ENCODE data around the gene KRT28. TPM values are rescaled to one million over a fixed set of nuclear protein-coding genes. Genes with fewer than 3 reads are reported as not detected.
A peak's percentile ranks its signal among the peaks of the same experiment; 100 is the strongest.

The KRT28 gene
- total RNA-seq, 2 donors from 2014 or later, result not detected

DNA sequence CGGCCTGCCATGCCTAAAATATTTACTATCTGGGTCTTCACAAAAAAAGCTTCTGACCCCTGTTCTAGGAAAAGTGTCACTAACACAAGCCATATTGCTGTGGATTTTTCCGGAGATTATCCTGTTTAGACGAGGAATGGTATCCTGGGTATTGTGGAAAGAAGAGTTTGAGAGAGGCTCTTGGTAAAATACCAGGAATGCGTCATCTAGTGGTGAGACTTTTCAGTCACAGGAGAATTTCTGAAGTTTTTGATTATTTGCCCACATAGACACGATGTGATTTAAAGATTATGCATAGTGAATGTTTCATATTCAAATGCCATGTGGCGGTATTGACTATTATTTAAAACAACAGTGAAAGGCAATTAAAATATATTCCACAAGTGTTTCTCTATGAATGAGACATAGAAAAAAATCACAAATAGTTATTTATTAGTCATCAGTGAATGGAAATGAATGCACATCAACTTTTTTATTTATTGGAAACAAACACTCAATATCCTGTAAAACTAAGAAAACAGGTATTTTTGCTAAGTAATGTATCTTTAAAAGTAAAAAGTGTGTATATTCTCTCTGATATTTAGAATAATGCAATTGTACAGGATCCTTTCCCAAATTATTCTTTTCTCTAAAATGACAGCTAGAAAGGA lies 7.8 kb downstream of the KRT28 start:
- H3K36me3 ChIP-seq, result no peaks in the 10 kb centered on the region
- no peak overlapping the region for H3K27ac ChIP-seq
- H3K27me3 ChIP-seq, result peaks cover 0 to 3% of the 10 kb centered on the region in 2 donors
- H3K9me3 ChIP-seq, result no peaks in the 10 kb centered on the region
- TF ChIP-seq, protein P1, sequence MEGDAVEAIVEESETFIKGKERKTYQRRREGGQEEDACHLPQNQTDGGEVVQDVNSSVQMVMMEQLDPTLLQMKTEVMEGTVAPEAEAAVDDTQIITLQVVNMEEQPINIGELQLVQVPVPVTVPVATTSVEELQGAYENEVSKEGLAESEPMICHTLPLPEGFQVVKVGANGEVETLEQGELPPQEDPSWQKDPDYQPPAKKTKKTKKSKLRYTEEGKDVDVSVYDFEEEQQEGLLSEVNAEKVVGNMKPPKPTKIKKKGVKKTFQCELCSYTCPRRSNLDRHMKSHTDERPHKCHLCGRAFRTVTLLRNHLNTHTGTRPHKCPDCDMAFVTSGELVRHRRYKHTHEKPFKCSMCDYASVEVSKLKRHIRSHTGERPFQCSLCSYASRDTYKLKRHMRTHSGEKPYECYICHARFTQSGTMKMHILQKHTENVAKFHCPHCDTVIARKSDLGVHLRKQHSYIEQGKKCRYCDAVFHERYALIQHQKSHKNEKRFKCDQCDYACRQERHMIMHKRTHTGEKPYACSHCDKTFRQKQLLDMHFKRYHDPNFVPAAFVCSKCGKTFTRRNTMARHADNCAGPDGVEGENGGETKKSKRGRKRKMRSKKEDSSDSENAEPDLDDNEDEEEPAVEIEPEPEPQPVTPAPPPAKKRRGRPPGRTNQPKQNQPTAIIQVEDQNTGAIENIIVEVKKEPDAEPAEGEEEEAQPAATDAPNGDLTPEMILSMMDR (IDR thresholded peaks at IDR 0.05), result peak; percentile 40 to 64
- no peak for DNase-seq (ENCODE audit: low spot score)
- H3K4me1 ChIP-seq, result no peaks in the 10 kb centered on the region
- no peak overlapping the region for H3K4me3 ChIP-seq

DNA sequence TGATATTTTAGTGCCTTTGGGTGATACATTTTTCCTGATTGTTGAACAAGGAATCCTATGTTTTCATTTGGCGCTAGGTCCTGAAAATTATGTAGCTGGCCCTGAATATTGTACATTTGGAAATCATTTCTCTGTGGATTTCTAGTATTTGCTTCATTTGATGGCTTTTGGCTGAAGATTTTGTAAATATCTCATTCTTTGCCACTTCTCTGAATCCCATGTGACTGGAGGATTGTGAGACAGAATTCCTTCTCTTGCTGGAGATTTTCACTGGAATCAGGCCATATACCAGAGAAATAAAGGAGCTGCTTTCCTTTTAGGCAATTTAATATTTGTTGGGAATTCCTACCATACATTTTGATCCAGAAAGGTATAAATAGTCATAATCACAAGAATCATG lies 8.6 kb downstream of the KRT28 start:
- H3K27ac ChIP-seq, result no peak overlapping the region
- H3K9me3 ChIP-seq, result no peaks in the 10 kb centered on the region
- TF ChIP-seq, protein P1 (IDR thresholded peaks at IDR 0.05), result no peak
- no peak for DNase-seq (ENCODE audit: low spot score)
- H3K27me3 ChIP-seq, result peaks cover 0 to 3% of the 10 kb centered on the region in 2 donors
- no peaks in the 10 kb centered on the region for H3K36me3 ChIP-seq
- H3K4me3 ChIP-seq, result no peak overlapping the region
- no peaks in the 10 kb centered on the region for H3K4me1 ChIP-seq

DNA sequence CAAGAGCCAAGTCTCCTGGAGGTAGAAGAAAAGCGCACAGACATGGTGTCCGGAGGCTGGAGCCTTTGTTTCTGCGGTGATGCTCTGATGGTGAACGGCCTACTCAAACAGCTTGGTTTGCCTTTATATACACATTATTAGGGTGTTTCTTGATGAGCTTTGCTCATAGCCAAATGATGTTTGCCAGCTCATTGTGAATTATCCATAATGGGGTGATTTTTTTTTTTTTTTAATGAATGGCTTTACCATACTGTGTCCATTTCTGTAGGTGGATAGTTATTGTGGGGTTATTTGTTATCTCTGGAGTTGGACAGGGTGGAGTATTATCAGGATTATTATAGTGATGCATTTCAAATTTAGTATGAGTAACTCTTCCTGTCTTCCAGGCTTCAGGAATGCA lies 17.3 kb downstream of the KRT28 start, which contains the start of gene KRT27:
TSS of gene KRT27 (minus strand) at position 101 of the 400 bp plus-strand sequence. CDS start at position 44, 57 bp downstream.
- Histone ChIP-seq H3K4me3 (no peak within 1 kb of the TSS), H3K27me3 (peaks cover 0 to 3% of the 10 kb centered on the region in 2 donors), H3K27ac (no peak within 1 kb of the TSS), H3K9me3 (no peaks in the 10 kb centered on the region), H3K36me3 (no peaks in the 10 kb centered on the region), H3K4me1 (no peaks in the 10 kb centered on the region)
- TF ChIP-seq, protein P1 (IDR thresholded peaks at IDR 0.05), result no peak
- no peak for DNase-seq (ENCODE audit: low spot score)

DNA sequence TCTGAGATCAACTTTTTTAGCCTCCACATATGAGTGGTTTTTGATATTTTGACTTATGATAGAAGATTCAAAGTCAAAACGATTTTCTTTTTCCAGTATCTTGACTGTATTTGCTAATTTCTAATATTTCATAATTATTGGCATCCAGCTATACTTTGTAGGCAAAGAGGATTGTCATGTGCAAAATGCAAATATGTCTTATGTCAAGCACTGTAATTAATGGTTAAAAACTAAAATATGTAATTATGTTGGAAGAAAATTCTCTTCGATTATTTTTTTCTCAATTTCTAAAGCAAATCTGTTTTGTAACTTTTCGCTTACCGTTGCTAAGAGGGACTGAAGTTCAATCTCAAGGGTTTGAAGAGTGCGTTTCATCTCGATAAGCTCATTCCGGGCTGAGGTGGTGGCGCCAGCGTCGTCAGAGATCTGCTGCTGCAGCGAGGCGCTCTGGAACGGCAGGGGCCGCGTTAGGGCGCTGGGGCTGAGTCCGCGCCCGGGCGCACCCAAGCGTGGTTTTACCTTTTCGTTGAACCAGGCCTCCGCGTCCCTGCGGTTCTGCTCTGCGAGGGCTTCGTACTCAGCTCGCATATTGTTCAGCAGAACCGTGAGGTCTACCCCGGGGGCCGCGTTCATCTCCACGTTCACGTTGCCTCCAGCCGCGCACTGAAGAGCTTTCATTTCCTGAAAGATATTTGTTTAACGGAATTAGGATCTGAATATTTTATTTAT lies 20.4 kb downstream of the KRT28 start:
- DNase-seq (ENCODE audit: low spot score), result no peak
- TF ChIP-seq, protein P1 (IDR thresholded peaks at IDR 0.05), result no peak
- Histone ChIP-seq H3K4me1 (no peaks in the 10 kb centered on the region), H3K27ac (no peak overlapping the region), H3K36me3 (no peaks in the 10 kb centered on the region), H3K9me3 (no peaks in the 10 kb centered on the region), H3K4me3 (no peak overlapping the region), H3K27me3 (peaks cover 0 to 3% of the 10 kb centered on the region in 2 donors)

DNA sequence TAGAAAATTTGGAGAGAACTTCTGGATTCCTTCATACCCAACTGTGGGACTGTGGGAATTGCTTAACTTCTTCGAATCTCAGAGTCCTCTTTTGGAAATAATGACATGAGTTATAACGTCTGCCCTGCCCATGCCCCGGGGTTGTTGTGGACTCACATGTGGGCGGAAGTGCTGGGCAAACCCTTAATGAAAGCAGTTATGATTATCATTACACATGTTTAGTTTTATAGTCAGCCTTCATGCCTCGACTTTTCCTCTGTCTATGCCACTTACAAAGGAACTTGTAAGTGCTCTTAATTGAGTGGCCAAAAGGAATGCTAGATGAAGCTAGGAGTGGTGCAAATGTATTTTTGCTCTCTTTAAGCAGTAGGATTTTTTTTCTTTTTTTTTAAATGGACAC lies 21.3 kb downstream of the KRT28 start:
- Histone ChIP-seq H3K4me3 (no peak overlapping the region), H3K4me1 (no peaks in the 10 kb centered on the region), H3K27ac (no peak overlapping the region), H3K27me3 (peaks cover 0 to 3% of the 10 kb centered on the region in 2 donors), H3K9me3 (no peaks in the 10 kb centered on the region), H3K36me3 (no peaks in the 10 kb centered on the region)
- no peak for DNase-seq (ENCODE audit: low spot score)
- TF ChIP-seq, protein P1 (IDR thresholded peaks at IDR 0.05), result no peak

All from right atrium auricular region (tissue), 2 donors.